GM10847 (cell line): ENCODE measurements around the gene KCNQ1.

ENCODE experiments used
- POLR2A ChIP-seq: IDR thresholded peaks from 2 replicates; pipeline ENCODE4 v1.6.1; 2011; ENCODE audit not compliant: insufficient read length; ENCODE audit errors: extremely low read depth

KCNQ1 gene

GRCh38 chr11:2418693-2419360, 26.0 kb upstream of the KCNQ1 start:
- TF ChIP-seq POLR2A, result no peak

- no peak for TF ChIP-seq POLR2A
Measured at GRCh38 chr11:2419638-2420501, 24.9 kb upstream of the KCNQ1 start.

DNA sequence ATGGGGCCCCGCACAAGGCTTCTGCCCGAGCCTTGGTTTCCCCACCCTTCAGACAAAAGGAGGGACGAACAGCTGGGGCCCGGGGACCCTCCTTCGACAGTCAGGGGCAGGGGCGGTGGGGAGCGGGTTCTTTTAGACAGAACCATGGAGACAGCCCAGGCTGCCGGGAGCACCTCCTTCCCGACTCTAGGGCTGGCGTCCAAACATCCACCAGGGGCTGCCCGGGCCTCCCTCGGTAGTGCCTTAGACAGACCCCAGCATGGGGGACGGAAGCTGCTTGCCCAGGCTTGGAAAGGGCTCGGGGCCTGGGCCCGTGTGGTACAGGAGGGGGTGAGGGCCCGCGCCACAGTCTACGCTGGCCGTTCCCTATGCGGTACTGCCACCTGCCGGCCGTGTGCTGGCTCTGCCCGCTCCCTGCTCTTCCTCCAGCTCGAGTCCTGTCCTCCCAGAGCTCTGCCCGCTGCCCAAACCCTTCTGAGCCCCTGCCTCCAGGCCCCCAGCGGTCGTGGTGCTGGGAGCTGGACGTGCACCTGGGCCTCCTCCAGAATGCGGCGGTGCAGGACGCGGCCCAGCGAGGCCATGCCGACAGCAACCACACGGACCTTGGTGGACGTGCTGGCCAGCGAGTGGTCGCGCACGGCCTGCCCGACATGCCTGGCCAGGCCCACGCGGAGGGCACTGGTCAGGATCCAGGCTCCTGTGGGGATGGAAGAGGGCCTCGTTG, 24.1 kb upstream of the KCNQ1 start:
- TF ChIP-seq POLR2A, result no peak

GRCh38 chr11:2421226-2421994, 23.4 kb upstream of the KCNQ1 start:
- TF ChIP-seq POLR2A, result no peak

DNA sequence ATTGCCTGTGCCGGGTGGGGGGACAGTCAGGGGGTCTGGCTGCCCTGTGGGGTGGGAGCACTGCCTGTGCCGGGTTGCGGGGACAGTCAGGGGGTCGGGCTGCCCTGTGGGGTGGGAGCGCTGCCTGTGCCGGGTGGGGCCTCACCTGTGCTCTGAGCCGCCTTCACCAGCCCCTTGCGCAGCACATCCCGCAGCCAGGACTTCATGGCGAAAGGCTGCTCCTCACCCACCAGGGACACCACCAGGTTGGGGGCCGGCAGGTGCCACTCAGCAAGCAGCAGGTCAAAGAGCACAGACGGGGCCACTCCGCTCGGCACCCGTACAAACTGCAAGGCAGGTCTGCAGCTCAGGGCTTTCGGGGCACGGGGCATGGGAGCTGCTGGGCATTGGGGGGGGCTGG, 22.8 kb upstream of the KCNQ1 start:
- no peak for TF ChIP-seq POLR2A

GRCh38 chr11:2422461-2423156, 22.2 kb upstream of the KCNQ1 start:
- no peak for TF ChIP-seq POLR2A

GRCh38 chr11:2423157-2424025, 21.4 kb upstream of the KCNQ1 start:
- TF ChIP-seq POLR2A, result no peak

DNA sequence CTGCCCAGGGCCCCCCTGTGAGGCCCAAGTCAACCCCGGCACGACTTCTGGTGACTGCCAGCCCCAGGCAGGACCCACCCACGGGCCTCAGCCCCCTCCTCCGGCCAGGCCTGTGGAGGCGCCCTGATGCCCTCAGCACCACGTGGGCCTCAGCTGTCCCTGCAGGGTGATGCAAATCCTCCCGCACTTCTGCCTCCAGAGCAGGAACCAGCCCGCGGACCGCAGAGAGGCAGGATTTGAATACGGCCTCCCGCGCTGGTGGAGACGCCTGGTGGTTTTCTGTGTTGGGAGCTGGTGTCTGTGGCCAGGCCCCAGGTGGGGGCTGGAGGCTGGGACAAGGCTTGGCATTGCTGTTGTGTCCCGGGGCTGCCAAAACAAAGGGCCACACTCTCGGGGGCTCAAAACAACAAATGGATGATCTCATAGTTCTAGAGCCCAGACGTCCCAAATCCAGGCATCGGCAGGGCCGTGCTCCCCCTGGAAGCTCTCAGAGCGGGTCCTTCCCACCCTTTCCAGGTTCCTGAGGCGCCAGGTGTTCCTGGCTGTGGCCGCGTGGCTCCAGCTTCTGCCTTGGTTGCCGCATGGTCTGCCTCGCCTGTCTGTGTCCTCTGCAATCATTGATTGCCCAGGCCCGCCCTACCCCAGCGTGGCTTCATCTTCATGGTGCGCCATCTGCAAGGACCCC, 19.9 kb upstream of the KCNQ1 start:
- TF ChIP-seq POLR2A, result no peak

DNA sequence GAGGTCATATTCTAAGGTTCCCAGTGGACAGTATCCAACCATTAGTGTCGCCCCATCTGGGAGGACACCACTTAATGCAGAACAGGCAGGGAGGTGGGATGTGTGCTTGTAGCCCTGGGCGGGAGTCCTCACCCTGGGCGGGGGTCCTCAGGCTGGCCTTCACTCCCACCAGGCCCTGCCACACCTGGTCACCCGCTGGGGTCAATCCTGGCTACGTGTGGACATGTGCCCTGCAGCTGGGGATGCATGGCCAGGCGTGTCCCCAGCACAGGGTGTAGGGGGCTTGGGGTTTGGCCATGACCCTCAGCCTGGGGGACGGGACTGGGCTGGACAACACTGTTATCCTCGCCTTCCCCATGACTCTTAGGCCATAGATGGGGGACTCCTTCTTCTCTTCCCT, 19.3 kb upstream of the KCNQ1 start:
- TF ChIP-seq POLR2A, result no peak

GRCh38 chr11:2426221-2426620, 18.6 kb upstream of the KCNQ1 start:
- no peak for TF ChIP-seq POLR2A

DNA sequence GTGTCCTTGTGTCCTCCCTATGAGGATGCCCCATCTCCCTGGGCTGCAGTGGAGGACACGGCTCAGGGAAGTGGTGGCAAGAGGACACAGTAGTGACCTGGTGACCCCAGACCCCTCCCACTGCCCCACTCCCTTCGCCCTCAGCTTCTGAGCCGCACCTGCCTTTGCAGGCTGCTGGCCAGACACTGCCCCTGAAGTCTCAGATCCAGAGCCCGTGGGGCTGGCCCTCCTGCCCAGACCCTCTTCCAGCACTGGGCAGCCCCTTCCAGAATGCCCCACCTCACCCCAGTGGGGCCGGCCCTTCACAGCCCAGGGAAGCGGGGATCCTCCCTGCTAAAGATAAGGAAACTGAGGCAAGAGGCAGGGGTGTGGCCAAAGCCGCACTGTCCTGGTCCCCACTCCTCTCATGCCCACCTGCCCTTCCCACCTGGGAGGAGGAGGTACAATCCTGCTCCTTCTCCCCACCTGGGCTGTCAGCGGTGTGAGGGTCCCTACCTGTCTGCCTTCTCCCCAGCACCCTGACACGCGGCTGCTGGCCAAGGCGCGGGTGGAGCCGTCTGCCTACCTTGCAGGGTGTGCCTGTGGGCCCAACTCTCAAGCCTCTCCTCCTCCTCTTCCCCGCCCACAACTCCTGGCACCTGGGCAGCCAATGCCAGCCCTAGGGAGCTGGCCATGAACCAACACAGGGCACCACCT, 17.8 kb upstream of the KCNQ1 start:
- TF ChIP-seq POLR2A, result no peak

- no peak for TF ChIP-seq POLR2A
Measured at GRCh38 chr11:2427721-2428321, 17.0 kb upstream of the KCNQ1 start.
